NCI-H460 (cell line): ENCODE results near the gene CUL4B. TPM values are rescaled to one million over a fixed set of nuclear protein-coding genes. Genes with fewer than 3 reads are reported as not detected.
"Not testable (repeated sequence)": the region's sequence is repeated elsewhere in the genome, so short reads cannot be mapped to it uniquely, and the experiment has no call there.

Experiments
- DNase-seq: peaks from one replicate; pipeline ENCODE4 v3.0.0-alpha.2; 2016; ENCODE audit warnings: low read depth; ENCODE audit errors: extremely low read depth
- small RNA-seq, 2 experiments: library from RNA; depleted of rRNA; stranded (forward); fragments of <200 nt; gene quantifications; one replicate each; pipeline ENCODE3, GENCODE V24; 2014
- total RNA-seq: library from RNA; depleted of rRNA; stranded (reverse); fragments of >200 nt; shearing (Covaris generic); gene quantifications from 2 replicates; pipeline ENCODE4 v1.2.3, GENCODE V29; 2014; rRNA removed

Gene CUL4B
- total RNA-seq, 1 experiment from 2014 or later, result 59.4 TPM

DNA sequence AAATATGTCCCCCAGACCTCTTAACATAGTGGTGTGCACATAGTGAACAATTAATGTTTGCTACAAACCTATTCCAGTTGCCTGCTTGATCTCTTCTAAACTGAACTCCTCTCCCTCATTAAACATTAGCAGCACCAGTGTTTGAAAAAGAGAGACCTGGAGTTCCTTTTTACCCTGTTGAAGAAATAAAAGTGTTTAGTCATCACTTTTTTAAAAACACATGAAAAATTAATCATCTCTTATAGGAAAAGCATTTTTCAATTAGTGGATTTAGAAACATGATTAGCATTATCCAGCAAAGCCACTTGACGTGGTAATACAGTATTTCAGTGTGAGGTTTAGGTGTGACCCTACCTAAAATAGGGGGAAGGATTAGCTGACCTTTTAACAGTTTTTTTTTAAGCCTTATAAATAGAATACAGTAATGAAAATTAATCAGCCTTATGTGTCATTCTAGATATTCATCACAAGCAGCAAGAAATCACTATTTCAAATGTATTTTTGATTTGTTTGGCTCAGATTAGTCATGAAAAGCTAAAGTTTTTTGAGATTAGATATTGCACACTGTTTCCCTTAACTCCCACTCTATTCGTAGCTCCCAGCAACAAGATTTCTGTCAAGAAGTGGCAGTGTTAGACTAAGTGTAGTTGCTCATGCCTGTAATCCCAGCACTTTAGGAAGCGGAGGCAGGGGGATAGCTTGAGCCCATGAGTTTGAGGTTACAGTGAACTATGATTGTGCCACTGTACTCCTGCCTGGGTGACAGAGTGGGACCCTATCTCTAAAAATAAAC is 26.2 kb downstream of the CUL4B start:
- DNase-seq, result no peak

DNA sequence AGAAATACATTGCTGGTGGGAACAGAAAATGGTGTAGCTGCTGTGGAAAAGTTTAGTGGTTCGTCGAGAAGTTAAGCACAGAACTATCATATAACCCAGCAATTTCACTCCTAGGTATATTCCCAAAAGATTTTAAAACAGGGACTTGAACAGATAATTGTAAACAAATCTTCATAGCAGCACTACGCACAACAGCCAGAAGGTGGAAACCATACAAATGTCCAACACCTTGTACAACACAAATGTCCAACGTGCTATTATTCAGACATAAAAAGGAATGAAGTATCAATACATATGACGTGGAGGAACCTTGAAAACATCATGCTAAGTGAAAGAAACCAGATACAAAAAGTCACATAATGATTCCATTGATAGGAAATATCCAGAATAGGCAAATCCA is 37.9 kb downstream of the CUL4B start:
- DNase-seq, result peak; percentile 2

DNA sequence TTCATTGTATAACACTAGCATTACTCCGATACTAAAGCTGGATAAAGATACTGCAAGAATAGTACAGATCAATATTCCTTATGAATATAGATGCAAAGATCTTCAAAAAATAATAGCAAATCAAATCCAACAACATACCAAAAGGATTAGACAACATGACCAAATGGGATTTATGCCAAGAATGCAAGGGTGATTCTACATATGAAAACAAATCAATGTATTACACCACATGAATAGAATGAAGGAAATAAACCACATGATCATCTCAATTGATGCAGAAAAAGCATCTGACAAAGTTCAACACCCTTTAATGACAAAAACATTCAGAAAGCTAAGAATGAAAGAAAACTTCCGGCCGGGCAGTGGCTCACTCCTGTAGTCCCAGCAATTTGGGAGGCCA is 42.8 kb downstream of the CUL4B start:
- no peak for DNase-seq

DNA sequence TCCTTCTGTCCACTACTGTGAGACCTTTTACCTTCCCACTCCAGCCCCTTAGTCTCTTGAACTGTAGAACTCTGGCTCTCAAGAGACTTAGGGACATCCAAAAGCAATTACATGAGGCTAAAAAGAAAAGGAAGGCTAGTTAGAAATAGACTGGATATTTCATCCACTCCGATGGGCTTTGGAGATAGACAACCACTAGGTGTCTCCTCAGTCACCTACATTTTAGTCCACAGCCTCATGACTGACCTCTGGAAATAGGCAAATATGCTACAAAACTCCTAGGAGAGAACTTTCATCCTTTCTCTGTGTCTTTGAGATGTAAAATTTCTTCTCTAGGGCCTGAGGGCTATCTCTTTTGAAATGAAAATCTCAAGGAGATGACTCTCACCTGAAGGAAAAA is 46.5 kb downstream of the CUL4B start:
- peak; percentile 21 for DNase-seq

DNA sequence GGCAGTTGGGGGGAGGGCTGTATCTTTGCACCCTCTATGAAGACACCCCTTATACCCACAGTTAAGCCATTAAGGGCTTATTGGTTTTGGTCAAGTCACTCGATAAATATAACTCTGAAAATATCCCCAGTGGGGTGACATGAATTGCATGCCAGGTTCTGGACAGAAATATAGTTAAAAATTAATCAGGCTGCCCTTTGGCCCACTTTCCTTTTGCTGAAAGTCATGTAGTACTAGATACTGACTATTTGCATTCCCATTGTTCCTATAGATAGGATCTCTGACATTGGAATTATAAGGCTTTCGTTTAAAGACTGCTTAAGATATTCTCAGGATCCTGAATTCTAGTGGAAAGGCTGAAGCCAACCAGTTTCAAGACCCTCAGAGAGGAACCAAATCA is 48.1 kb downstream of the CUL4B start:
- DNase-seq, result no peak

DNA sequence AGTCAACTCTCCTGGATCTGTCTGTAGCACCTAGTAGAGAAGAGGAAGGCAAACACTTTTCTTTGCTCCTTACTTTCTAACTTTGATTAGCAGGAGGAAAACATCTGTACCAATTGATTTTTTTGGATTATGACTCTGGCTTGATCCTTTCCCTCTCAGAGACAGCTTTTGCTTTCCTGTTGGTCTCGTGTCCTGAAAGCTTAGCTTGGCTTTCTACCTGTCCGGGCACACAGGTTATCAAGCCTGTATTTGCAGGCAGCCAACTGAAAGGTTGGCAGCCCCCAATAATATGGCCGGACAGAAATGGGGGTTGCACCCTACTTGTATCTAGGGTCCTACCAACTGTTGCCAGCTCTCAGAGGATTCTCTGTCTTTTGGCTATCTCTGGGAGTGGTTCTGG is 48.5 kb downstream of the CUL4B start:
- no peak for DNase-seq

DNA sequence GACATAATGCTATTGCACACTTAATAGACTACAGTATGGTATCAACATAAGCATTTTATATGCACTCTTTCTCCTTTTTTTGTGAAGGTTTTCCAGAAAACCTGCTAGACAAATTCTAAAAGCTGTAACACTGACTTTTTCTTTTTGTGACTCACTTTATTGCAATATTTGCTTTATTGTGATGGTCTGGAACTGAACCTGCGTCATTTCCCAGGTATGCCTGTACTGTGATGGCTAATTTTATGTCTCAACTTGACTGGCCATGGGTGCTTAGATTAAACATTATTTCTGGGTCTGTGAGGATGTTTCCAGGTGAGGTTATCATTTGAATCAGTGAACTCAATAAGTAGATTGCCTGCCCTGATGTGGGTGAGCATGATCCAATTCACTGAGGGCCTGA is 56.2 kb downstream of the CUL4B start:
- no peak for DNase-seq

DNA sequence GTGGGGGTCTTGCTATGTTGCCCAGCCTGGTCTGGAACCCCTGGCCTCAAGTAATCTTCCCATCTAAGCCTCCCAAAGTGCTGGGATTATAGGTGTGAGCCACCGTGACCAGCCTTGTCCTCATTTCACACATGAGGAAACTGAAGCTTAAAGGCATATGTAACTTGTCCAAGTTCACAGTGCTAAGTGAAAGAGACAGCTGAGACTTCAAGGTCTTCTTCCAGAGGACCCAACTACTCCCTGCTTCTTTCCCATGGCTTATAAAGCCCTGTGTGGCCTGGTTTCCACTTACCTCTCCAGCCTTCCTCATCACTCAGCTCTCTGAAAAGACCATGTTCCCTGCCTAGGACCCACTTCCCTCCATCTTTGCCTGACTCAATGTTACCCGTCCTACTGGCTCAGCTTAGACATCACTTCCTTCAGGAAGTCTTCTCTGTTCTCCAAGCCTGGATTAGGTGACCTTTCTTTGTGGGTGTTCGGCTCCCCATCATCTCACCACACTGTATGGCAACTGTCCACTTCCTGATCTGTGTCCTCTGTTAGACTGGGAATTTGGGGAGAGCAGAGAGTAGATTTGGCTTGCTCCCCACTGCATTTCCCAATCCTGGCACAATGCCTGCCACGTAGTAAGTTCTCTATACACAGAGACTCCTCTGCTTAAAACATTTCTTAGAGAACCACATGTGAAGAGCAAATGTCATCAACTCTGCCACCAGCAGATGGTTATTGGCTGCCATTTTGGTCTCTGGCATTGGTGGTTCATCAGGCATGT is 61.3 kb downstream of the CUL4B start:
- DNase-seq, result no peak

DNA sequence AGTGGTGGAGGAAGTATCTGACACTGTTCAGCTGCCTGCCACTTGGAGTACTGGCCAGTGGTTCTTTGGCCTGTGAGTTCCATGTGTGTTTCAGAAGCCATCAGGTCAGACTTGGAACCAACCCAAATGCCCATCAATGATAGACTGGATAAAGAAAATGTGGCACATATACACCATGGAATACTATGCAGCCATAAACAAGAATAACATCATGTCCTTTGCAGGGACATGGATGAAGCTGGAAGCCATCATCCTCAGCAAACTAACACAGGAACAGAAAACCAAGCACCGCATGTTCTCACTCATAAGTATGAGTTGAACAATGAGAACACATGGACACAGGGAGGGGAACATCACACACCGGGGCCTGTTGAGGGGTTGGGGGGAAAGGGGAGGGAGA is 70.6 kb downstream of the CUL4B start:
- not testable (repeated sequence) for DNase-seq

DNA sequence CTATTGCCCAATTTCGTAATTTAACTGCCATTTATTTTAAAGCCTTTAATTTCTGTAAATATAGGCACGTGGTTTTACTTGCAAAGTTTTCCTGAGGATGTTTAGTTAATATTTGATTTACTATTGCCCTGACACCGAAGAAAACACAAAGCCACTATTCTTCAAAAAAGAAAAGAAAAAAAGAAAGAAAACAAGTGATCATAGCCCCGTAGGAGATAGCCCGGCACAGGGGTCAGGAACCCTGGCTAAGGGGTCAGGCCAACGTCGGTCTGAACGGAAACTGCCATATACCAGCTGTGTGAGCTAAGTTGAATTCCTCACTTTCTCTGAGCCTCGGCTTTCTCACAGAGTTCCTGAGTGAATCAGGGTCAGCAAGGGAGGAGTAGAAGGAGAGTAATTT is 74.0 kb downstream of the CUL4B start:
- DNase-seq, result no peak

DNA sequence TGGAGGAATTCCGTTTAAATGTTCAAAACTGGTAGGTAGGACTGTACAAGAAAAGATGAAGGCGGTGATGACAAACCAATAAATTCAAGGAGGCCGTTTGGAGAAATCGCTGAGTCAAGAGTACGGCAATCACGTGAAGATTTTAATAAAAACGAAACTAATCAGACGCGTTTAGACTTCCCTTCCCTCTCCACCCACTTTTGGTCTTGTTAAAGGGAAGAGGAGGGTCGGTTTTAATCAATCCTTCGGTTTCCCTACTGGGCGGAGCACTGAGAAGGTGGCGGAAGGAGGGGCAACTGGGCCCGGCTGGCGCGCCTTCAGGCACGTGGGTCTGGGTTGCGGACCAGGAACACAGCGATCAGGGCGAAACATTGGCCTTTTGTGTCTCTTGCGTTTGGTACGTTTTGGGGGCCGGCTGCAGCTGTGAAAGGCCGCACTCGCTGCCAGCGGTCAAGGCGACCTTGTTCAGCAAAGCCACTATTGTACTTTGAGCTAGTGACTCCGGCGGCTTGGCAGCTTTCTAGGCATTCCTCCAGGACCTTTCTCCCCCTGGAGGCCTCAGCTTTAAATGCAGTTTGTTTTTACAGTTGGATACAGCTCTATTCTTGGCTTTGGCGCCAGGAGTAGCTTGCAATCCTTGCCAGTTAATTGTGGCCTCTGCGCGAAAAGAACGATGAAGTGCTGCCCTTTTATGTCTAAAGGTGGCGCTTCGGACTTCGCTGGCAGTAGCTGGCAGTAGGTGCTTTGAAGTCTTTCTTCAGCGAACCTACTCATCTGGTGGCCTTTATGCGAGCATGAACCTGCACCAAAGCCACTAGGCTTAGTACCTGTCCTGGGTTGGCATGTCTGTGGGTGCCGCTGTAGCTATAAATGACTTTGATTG is 74.9 kb downstream of the CUL4B start:
- peak; percentile 85 for DNase-seq

DNA sequence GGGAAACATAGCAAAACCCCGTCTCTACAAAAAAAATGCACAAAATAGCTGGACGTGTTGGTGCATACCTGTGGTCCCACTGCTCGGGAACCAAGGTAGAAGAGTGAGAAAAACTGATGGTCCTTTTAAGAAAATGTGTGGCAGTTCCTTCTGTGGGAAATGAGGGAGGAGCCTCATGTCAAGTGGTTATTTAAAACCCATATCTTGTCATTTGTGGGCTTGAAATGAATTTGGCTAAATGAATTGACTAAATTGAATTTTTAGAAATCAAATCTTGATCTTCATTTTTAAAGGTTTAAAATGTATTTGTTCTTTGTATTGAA is 75.5 kb downstream of the CUL4B start:
- no peak for DNase-seq

DNA sequence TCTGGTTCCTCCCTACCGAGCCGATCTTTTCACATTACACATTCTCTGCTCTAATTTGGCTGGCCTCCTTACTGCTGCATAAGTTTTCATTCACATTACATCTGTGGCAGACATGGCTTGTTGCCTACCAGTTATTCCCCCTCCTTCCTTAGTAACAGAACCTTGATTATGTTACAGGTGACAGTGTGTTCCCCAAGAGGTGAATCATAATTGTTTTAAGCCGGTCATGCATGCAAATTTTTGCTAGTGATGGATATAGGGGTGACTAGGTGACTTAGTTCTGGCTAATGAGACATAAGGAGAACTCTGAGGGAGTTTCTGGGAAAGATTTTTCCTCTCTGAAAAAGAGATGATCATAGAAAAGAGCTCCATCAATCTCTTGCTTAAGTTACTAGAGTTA is 83.3 kb downstream of the CUL4B start:
- DNase-seq, result no peak

DNA sequence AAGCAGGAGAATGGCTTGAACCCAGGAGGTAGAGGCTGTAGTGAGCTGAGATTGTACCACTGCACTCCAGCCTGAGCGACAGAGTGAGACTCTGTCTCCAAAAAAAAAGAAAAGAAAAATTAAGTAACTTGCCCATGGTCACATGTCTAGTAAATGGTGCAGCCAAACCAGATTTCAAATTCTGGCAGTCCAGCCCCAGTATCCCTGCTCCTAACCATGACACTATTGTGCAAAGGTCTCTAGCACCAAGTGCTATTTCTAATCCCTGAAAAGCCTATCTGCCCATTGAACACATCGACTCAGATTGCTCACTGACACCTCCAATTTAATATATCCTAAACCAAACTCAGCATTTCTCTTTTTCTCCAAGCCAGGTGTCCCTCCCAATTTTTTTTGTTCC is 84.0 kb downstream of the CUL4B start:
- no peak for DNase-seq

DNA sequence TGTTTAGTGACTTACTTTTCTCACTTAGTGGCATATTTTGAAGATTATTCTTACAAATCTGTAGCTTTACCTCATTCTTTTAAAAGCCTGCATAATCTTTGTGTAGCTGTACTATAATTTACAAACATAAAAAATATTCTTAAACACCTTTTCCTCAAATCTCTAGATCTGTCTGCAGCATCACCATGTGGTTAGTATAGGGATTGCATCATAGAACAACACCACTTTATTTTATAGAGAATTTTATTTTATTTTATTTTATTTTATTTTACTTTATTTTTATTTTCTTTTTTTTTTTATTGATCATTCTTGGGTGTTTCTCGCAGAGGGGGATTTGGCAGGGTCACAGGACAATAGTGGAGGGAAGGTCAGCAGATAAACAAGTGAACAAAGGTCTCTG is 85.3 kb downstream of the CUL4B start:
- DNase-seq, result not testable (repeated sequence)

Small RNAs within 50 kb of the gene (small RNA-seq; reads per million reads assigned to genes)
- 0 reads per million in 2 experiments for gene RNU7-37P

Other genes starting within 250 kb of the CUL4B start
- gene TMEM255A, start 249.5 kb downstream of the CUL4B start, total RNA-seq, result 0.07 TPM in 1 of 2 replicates, not detected in the other
- not detected in 2 replicates for gene ATP1B4, start 198.9 kb downstream of the CUL4B start, total RNA-seq
- 89.4 and 106 TPM in 2 replicates for gene LAMP2, start 91.7 kb downstream of the CUL4B start, total RNA-seq
- gene MCTS1, start 43.1 kb upstream of the CUL4B start, total RNA-seq, result 72.5 and 72.9 TPM in 2 replicates
- gene C1GALT1C1, start 69.1 kb upstream of the CUL4B start, total RNA-seq, result 35.2 and 38.1 TPM in 2 replicates